IPS-15b (cell line): ENCODE data around the gene GBGT1.

Experiments
- H3K27me3 ChIP-seq: one replicate; pipeline ENCODE4 v1.6.1; 2013; ENCODE audit warnings: low read length; ENCODE audit not compliant: control insufficient read depth, insufficient read depth
- H3K36me3 ChIP-seq: one replicate; pipeline ENCODE4 v1.6.1; 2013; ENCODE audit warnings: low read length; ENCODE audit not compliant: control insufficient read depth, insufficient read depth
- H3K4me1 ChIP-seq: one replicate; pipeline ENCODE4 v1.6.1; 2013; ENCODE audit warnings: mild to moderate bottlenecking, low read length; ENCODE audit not compliant: control insufficient read depth, insufficient read depth
- H3K4me3 ChIP-seq: one replicate; pipeline ENCODE4 v1.5.1; 2013; ENCODE audit warnings: low read depth, low read length
- H3K9ac ChIP-seq: one replicate; pipeline ENCODE4 v1.6.1; 2013; ENCODE audit warnings: low read depth, mild to moderate bottlenecking, low read length
- H3K9me3 ChIP-seq: one replicate; pipeline ENCODE4 v1.6.1; 2013; ENCODE audit warnings: mild to moderate bottlenecking, low read length; ENCODE audit not compliant: control insufficient read depth, insufficient read depth

The GBGT1 gene

DNA sequence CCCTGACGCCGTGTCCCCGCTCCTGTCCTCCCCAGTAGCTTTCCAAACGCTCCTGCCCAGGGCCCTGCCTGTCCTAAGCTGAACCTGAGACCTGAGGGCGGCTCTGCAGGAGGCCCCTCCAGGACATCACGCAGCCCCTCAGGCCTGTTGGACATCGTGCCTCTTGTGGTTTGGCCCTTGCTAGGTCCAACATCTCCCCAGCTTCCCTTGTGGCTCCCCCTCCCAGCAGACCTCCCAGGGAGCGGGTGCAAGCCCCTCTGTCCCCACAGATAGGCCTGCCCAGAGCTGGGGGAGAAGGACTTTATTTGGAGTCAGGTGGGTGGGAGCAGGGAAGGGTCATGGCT lies 41.3 kb upstream of the GBGT1 start:
- peaks cover 19% of the 10 kb centered on the region for H3K27me3 ChIP-seq
- H3K4me1 ChIP-seq: no peaks in the 10 kb centered on the region
- H3K4me3 ChIP-seq: no peak overlapping the region
- no peak overlapping the region for H3K9ac ChIP-seq
- H3K9me3 ChIP-seq: no peaks in the 10 kb centered on the region
- H3K36me3 ChIP-seq: no peaks in the 10 kb centered on the region

DNA sequence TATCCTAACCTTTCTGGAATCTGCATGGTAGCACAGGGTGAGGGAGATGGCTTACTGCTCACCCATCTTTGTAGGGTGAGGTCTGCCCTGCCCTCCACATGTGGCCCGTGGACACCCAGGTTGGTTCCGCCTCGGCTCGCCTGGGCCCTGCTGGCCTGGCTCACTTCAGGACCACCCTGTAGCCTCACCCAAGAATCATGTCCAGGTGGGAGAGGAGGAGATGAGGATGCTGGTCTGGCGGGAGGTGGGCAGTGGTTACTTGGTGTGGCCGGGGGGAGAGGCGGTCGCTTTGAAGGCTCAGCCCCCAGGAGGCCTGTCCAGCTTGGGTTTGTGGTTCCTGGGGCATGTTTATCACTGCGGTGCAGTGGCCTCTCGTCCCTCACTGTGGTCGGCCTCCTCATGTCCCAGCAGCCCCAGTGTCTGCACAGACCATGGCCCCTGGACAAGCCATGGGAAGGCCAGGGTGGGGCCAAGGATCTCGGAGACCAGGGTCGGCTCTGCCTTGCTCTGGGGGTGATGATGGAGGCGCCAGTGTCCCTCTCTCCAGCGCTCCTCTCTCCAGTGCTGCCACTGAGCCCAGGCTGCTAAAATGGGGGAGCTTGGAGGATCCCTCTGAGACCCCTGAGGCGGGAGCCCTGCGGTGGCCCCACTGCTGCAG lies 40.8 kb upstream of the GBGT1 start:
- H3K36me3 ChIP-seq: no peaks in the 10 kb centered on the region
- no peak overlapping the region for H3K4me3 ChIP-seq
- H3K27me3 ChIP-seq: peaks cover 20% of the 10 kb centered on the region
- no peaks in the 10 kb centered on the region for H3K9me3 ChIP-seq
- no peaks in the 10 kb centered on the region for H3K4me1 ChIP-seq
- H3K9ac ChIP-seq: no peak overlapping the region

DNA sequence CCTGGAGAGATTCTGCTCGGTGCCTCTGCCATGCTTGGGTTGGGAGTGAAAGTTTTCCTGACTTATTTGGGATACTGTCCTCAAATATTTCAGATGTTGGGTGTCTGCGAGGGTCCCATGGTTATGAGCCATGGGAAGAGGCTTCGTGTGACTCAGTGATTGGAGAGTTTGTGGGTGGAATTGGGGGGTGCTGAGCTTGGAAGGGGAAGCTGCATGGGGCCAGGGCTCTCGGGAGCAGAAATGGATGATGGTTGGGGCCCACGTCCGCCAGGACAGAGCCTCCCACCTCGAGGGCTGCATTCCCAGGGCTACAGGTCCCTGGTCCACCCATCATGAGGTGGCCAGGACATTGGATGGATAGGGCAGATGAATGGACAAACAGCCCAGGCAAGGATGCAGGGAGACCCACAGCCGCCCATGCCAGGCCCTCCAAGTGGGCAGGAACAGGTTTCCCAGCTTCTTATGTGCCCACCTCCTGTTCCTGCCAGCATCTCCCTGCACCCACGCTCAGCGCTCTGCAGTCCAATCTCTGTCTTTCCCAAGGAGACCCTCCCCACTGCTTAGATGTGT lies 39.9 kb upstream of the GBGT1 start:
- Histone ChIP-seq H3K4me1 (no peaks in the 10 kb centered on the region), H3K27me3 (peaks cover 20% of the 10 kb centered on the region), H3K4me3 (no peak overlapping the region), H3K9me3 (no peaks in the 10 kb centered on the region), H3K9ac (no peak overlapping the region), H3K36me3 (no peaks in the 10 kb centered on the region)

DNA sequence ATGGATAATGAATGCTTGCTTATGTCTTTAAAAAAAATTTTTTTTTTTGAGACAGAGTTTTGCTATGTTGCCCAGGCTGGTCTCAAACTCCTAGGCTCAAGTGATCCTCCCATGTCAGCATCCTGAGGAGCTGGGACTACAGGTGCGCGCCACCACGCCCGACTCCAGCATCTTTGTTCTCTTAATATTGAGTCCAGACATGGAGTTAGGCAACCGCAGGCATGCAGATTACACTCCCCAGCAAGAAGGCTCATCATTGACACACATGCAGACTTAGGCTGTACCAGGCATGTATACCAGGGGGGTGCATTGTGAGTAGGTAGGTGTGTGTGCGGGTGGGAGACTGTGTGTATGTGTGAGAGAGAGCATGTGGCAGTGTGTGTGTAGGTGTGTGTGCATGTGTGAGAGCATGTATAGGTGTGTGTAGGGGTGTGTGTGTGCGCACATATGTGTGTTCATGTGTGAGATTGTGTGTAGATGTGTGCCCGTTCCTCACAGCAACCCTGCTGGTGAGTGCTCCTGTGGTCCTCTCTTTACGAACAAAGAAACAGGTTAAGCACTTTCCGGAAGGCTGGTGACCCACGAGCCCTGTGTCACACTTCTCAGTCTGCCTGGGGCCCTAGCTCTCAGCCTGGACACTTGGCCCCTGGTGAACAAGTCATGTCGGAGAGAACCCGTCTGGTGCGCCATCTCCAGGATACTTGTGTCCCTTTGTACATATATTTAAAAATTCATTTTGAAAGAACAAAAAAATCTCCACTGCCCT lies 39.2 kb upstream of the GBGT1 start:
- Histone ChIP-seq H3K4me3 (no peak overlapping the region), H3K27me3 (peaks cover 20% of the 10 kb centered on the region), H3K36me3 (no peaks in the 10 kb centered on the region), H3K9ac (no peak overlapping the region), H3K9me3 (no peaks in the 10 kb centered on the region), H3K4me1 (no peaks in the 10 kb centered on the region)

DNA sequence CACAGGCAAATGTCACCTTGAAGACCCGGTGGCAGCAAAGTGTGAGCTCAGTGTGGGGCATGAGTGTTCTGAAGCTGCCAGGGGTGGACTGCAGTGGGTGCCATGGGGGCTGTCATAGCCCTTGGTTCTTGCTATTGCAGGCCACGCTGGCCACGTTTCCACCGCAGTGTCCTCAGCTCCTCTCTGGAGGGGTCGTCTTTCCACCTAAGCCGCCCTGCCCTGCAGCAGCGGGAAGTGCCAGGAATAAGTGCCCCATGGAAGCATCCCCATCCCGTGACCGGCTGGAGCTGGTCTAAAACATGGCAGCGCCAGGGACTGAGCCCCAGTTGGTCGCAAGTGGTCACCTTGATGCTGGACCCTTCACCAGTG lies 38.4 kb upstream of the GBGT1 start:
- Histone ChIP-seq H3K9ac (no peak overlapping the region), H3K27me3 (peaks cover 20% of the 10 kb centered on the region), H3K4me1 (no peaks in the 10 kb centered on the region), H3K36me3 (no peaks in the 10 kb centered on the region), H3K4me3 (no peak overlapping the region), H3K9me3 (no peaks in the 10 kb centered on the region)

DNA sequence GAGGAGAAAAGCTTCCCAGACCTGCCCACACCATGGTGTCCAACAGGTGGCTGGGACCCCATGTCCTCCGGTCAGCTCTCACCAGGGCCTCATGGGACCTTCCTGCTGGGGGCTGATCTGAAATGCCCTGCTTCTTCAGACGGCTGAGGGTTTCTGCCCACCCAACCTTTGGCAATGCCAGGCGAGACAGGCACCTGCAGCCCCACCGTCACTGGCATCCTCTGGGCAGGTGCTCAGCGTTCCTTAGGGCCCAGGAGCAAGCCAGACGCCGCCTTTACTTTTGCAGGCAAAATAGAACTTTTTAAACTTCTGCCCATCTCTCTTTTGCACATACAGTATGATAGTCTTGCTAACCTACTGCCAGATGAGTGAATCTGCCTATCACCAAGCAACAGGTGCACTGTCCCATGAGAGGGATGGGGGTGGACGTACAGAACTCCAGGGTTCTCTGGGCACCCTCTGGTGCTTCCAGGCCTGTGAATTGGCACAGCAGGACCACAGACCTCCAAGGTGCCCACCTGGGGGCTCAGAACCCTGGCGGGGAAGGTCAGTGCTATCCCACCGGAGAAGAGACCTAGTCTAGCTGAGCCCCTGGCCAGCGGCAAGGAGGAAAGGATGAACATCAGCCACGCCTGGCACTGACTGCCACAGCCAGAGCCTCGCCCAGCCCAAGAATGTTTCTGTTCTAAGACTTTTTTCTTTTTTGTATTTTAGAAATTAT lies 37.9 kb upstream of the GBGT1 start:
- no peak overlapping the region for H3K9ac ChIP-seq
- H3K27me3 ChIP-seq: peaks cover 20% of the 10 kb centered on the region
- H3K4me3 ChIP-seq: no peak overlapping the region
- no peaks in the 10 kb centered on the region for H3K9me3 ChIP-seq
- no peaks in the 10 kb centered on the region for H3K36me3 ChIP-seq
- no peaks in the 10 kb centered on the region for H3K4me1 ChIP-seq

DNA sequence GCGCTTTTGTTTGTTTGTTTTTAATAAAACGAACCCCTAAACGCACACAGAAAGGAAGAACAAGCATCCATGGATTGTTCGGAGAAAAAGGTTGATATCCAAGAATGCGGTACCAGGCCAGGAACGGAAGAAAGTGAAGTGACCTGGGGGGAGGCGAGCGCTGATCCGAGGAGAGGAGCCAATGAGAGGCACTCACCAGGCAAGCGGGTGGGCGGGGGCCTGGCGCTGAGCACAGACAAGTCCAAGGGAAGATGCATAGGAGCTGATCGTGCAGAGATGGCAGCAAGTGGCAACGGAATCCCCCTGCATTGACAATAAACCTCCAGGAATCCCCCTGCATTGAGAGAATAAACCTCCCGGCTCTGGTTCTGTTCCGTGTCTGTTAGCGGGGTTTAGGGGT lies 36.9 kb upstream of the GBGT1 start:
- H3K36me3 ChIP-seq: no peaks in the 10 kb centered on the region
- no peak overlapping the region for H3K4me3 ChIP-seq
- H3K9me3 ChIP-seq: no peaks in the 10 kb centered on the region
- no peaks in the 10 kb centered on the region for H3K4me1 ChIP-seq
- H3K9ac ChIP-seq: no peak overlapping the region
- H3K27me3 ChIP-seq: peaks cover 20% of the 10 kb centered on the region

DNA sequence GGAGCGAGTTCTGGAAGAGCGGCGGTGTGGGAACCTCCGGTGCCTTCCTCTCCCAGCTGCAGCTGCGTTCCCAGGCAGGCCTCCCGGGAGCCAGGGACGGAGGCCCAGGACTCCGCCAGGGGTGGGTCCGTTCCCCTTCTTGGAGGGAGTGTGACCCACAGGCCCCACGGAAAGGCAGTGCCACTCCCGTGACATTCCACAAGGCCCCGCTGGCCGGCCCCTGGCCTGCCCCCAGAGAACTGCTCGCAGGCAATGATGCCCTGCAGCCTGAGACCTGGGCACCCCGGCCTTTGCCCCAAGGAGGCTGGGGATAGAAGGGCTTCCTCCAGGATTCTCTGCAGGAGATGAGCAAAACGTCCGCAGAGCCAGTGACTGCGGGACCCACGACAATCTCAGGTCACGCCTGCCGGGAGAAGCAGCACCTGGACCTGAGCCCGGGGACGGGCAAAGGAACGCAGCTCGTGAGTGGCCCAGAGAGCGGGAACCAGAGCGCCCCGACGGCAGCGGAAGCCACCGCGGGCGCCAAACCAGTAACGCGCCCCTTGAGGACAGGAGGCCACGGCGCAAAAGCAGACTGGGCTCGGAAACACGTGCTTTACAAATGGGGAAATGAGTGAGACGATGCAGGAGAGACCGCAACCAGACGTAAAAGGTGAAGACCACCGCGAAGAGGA lies 36.1 kb upstream of the GBGT1 start:
- Histone ChIP-seq H3K4me3 (peak overlapping the region; percentile 35), H3K27me3 (peaks cover 20% of the 10 kb centered on the region), H3K9me3 (no peaks in the 10 kb centered on the region), H3K4me1 (no peaks in the 10 kb centered on the region), H3K36me3 (no peaks in the 10 kb centered on the region), H3K9ac (no peak overlapping the region)

DNA sequence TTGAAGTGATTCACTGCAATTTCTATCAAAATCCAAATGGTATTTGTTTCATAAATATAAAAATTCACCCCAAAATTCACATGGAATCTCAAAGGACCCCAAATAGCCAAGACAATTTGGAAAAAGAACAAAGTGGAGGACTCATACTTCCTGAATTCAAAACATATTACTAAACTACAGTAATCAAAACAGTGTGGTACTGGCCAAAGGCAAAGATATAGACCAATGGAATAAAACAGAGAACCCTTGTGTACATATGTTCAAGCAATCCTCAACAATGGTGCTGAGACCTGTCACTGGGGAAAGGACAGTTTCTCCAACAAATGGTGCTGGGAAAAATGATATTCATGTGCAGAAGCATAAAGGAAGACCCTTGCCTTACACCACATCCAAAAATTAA lies 31.3 kb upstream of the GBGT1 start:
- no peaks in the 10 kb centered on the region for H3K9me3 ChIP-seq
- H3K36me3 ChIP-seq: no peaks in the 10 kb centered on the region
- peaks cover 3% of the 10 kb centered on the region for H3K27me3 ChIP-seq
- H3K4me3 ChIP-seq: no peak overlapping the region
- no peak overlapping the region for H3K9ac ChIP-seq
- H3K4me1 ChIP-seq: no peaks in the 10 kb centered on the region

DNA sequence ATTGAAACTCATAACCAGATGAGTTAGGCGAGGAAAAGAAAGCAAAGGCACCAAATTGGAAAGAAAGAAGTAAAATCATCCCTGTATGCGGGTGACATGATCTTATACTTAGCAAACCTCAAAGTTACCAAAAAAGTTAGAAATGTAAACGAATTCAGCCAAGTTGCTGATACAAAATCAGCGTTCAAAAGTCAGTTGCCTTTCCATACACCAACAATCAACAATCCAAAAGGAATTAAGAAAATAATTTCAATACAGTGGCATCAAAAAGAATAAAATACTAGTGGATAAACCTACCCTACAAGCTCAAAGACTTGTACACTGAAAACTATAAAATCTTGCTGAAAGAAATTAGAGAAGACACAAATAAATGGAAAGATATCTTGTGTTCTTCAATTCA lies 30.9 kb upstream of the GBGT1 start:
- H3K9ac ChIP-seq: no peak overlapping the region
- no peaks in the 10 kb centered on the region for H3K36me3 ChIP-seq
- no peaks in the 10 kb centered on the region for H3K27me3 ChIP-seq

DNA sequence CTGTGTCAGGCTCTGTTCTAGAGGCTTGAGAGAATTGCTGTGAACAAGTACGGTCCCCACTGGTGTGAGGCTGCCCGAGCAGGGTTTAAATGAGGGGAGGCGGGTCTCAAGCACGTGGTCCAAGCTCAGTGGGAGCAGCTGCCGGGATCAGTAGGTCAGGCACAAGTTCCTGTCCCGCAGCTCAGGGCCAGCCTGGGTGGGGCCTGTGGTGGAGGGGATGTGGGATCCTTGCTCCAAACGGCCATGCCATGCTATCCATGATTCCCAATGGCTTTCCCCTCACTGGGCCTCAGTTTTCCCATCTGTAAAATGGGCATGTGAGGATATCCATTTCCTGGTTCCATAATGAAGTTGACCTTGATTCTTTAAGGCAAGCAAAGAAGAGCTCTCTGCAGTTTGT lies 28.3 kb upstream of the GBGT1 start:
- H3K9ac ChIP-seq: no peak overlapping the region
- H3K4me1 ChIP-seq: no peaks in the 10 kb centered on the region
- H3K27me3 ChIP-seq: peaks cover 4% of the 10 kb centered on the region
- H3K4me3 ChIP-seq: no peak overlapping the region
- no peaks in the 10 kb centered on the region for H3K9me3 ChIP-seq
- no peaks in the 10 kb centered on the region for H3K36me3 ChIP-seq

More for the DNA sequence above, 30.9 kb upstream of the GBGT1 start:
- Histone ChIP-seq H3K4me1 (no peaks in the 10 kb centered on the region), H3K4me3 (no peak overlapping the region), H3K9me3 (no peaks in the 10 kb centered on the region)
